ENCODE measurements around the gene TOB2.

The TOB2 gene, protein sequence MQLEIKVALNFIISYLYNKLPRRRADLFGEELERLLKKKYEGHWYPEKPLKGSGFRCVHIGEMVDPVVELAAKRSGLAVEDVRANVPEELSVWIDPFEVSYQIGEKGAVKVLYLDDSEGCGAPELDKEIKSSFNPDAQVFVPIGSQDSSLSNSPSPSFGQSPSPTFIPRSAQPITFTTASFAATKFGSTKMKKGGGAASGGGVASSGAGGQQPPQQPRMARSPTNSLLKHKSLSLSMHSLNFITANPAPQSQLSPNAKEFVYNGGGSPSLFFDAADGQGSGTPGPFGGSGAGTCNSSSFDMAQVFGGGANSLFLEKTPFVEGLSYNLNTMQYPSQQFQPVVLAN

DNA sequence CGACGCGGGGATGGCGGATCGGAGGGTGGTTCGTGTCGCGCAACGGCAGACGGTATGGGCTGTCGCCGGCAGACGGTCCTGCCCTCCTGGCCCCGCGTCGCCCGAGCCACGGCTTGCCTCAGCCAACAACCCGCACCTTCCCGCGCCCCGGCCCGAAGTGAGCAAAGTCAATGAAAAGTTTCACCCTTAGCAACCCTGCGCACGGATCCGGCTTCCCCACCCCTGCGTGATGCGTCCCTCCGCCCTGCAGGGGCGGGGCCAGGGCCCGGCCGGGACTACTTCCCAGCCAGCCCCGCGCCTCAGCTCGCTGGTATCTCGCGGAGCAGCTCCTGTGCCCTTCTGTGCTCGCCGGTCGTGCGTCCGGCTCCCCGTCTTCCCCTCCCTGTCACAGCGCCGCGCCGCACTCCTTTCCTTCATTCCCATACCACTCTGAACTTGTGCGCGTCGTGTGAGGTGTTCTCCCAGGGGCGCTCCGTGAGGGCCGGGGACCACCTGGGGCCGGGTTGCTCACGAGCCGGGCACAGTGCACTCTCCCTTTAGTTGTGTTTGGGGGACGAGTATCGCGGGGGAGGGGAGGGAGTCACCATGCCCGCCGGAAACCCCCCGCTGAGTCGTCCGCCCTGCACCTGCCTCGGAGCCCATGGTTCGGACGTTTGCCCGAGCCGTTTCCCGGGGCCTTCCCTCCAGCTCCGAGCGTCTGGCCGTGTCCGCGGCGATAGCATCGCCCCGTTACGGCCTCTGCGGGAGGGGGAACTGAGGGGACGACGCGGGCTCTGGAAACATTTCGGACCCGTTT, at the start of gene TOB2:
Gene TOB2 (minus strand): TSS at position 163 of the 796 bp plus-strand sequence. CDS start 9,456 bp downstream, outside the sequence.
- Histone ChIP-seq H2AFZ (ENCODE audit: low read length) (no peak within 1 kb of the TSS), H3K36me3 (ENCODE audit: insufficient read depth, low read length) (peaks cover 16% of the 10 kb centered on the region; the same call in 1 of the 2 replicates), H3K4me2 (ENCODE audit: low read length) (peak within 1 kb of the TSS; percentile 92), H3K27ac (ENCODE audit: low read depth, low read length, poor library complexity, severe bottlenecking) (peak within 1 kb of the TSS; percentile 98), H3K79me2 (ENCODE audit: insufficient read depth, low read length) (peaks cover 36% of the 10 kb centered on the region), H4K20me1 (ENCODE audit: insufficient read depth, low read length) (no peaks in the 10 kb centered on the region), H3F3A (ENCODE audit: insufficient read depth, low read length) (no peaks in the 10 kb centered on the region), H3K4me1 (ENCODE audit: insufficient read depth, low read length, severe bottlenecking) (peaks cover 34% of the 10 kb centered on the region), H3K27me3 (ENCODE audit: insufficient read depth, low read length) (no peaks in the 10 kb centered on the region), H3K4me3 (ENCODE audit: low read depth, low read length, poor library complexity, severe bottlenecking) (peak within 1 kb of the TSS; percentile 87), H3K9me2 (ENCODE audit: low read depth, low read length) (no peaks in the 10 kb centered on the region), H3K9ac (ENCODE audit: low read length) (peak within 1 kb of the TSS; percentile 95), H3K9me3 (ENCODE audit: low read length) (no peaks in the 10 kb centered on the region)
- TF ChIP-seq, protein P1, sequence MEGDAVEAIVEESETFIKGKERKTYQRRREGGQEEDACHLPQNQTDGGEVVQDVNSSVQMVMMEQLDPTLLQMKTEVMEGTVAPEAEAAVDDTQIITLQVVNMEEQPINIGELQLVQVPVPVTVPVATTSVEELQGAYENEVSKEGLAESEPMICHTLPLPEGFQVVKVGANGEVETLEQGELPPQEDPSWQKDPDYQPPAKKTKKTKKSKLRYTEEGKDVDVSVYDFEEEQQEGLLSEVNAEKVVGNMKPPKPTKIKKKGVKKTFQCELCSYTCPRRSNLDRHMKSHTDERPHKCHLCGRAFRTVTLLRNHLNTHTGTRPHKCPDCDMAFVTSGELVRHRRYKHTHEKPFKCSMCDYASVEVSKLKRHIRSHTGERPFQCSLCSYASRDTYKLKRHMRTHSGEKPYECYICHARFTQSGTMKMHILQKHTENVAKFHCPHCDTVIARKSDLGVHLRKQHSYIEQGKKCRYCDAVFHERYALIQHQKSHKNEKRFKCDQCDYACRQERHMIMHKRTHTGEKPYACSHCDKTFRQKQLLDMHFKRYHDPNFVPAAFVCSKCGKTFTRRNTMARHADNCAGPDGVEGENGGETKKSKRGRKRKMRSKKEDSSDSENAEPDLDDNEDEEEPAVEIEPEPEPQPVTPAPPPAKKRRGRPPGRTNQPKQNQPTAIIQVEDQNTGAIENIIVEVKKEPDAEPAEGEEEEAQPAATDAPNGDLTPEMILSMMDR (IDR thresholded peaks at IDR 0.05; ENCODE audit: low read length): no peak
- no peak for TF ChIP-seq EZH2 (IDR thresholded peaks at IDR 0.05; ENCODE audit: borderline replicate concordance, low read length)

DNA sequence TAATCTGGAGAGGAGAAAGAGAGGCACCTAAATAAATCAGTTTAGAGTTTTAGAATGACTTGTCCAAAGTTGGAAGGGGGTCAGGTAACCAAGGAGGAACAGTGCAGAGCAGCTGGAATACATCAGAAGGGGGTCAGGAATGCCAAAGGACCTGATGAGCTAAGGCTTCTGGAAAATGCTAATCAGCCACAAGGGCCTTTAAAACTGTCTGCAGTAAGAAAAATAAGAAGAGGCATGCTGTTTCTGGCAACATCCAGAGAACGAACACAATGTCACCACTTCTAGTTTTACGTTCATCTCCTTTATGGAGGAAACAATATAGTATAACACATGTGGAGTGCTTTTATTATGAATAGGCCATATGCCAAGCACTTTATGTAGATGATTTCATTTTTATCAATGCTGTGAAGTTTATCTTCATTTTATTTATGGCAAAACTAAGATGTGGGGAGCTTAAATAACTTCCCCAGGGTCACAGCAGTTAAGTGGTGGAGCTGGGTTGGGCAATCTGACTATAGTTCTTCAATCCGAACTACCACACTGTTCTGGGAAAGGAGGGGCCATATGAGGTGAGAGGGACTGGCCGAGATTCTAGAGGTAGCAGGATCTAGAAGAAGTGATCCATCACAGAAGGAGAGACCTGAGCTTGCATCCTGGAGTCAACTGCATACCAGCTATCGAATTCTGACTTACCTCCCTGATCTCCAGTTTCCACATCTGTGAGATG, 44.9 kb upstream of the TOB2 start:
- Histone ChIP-seq H3K79me2 (ENCODE audit: insufficient read depth, low read length) (peaks cover 66% of the 10 kb centered on the region), H3K27ac (ENCODE audit: low read depth, low read length, poor library complexity, severe bottlenecking) (no peak overlapping the region)

More for the DNA sequence above, 44.9 kb upstream of the TOB2 start:
- no peak overlapping the region for H2AFZ ChIP-seq (ENCODE audit: low read length)
- TF ChIP-seq EZH2 (IDR thresholded peaks at IDR 0.05; ENCODE audit: borderline replicate concordance, low read length): no peak
- TF ChIP-seq, protein P1 (IDR thresholded peaks at IDR 0.05; ENCODE audit: low read length): no peak
- peaks cover 12% of the 10 kb centered on the region for H3K4me1 ChIP-seq (ENCODE audit: insufficient read depth, low read length, severe bottlenecking)
- no peak overlapping the region for H3K9ac ChIP-seq (ENCODE audit: low read length)
- no peaks in the 10 kb centered on the region for H3K9me3 ChIP-seq (ENCODE audit: low read length)
- no peaks in the 10 kb centered on the region for H4K20me1 ChIP-seq (ENCODE audit: insufficient read depth, low read length)
- no peaks in the 10 kb centered on the region for H3K27me3 ChIP-seq (ENCODE audit: insufficient read depth, low read length)
- H3K4me3 ChIP-seq (ENCODE audit: low read depth, low read length, poor library complexity, severe bottlenecking): no peak overlapping the region
- no peaks in the 10 kb centered on the region for H3K9me2 ChIP-seq (ENCODE audit: low read depth, low read length)
- H3F3A ChIP-seq (ENCODE audit: insufficient read depth, low read length): no peaks in the 10 kb centered on the region
- H3K4me2 ChIP-seq (ENCODE audit: low read length): no peak overlapping the region
- H3K36me3 ChIP-seq (ENCODE audit: insufficient read depth, low read length): peaks cover 14% of the 10 kb centered on the region

All from OCI-LY1 (cell line).